Measurements from ENCODE around the gene OR4D1.
"Not testable (repeated sequence)": the region's sequence is repeated elsewhere in the genome, so short reads cannot be mapped to it uniquely, and the experiment has no call there.

Gene OR4D1

GRCh38 chr17:58147930-58148434 is at the start of gene OR4D1:
Gene OR4D1, plus strand, starts transcription at chr17:58148384. Its CDS starts 6,770 bp downstream, at chr17:58155154.
- H3K36me3 ChIP-seq (ENCODE audit: insufficient read depth, low read length): no peaks in the 10 kb centered on the region
- H3K27me3 ChIP-seq (ENCODE audit: insufficient read depth, low read length): peaks cover 31% of the 10 kb centered on the region
- peaks cover 6% of the 10 kb centered on the region for H3K9me3 ChIP-seq (ENCODE audit: low read length)
- no peak within 1 kb of the TSS for H3K4me3 ChIP-seq (ENCODE audit: low read length)
- H3K4me1 ChIP-seq (ENCODE audit: insufficient read depth, low read length): no peaks in the 10 kb centered on the region
- H2AFZ ChIP-seq (ENCODE audit: low read depth, low read length): no peak within 1 kb of the TSS

GRCh38 chr17:58100506-58100905 is 47.7 kb upstream of the OR4D1 start:
- Histone ChIP-seq H3K27me3 (ENCODE audit: insufficient read depth, low read length) (no peaks in the 10 kb centered on the region), H3K9me3 (ENCODE audit: low read length) (no peaks in the 10 kb centered on the region), H3K36me3 (ENCODE audit: insufficient read depth, low read length) (no peaks in the 10 kb centered on the region), H2AFZ (ENCODE audit: low read depth, low read length) (no peak overlapping the region), H3K4me1 (ENCODE audit: insufficient read depth, low read length) (no peaks in the 10 kb centered on the region), H3K4me3 (ENCODE audit: low read length) (no peak overlapping the region)

- H3K27me3 ChIP-seq (ENCODE audit: insufficient read depth, low read length); H3K4me3 ChIP-seq (ENCODE audit: low read length); H3K9me3 ChIP-seq (ENCODE audit: low read length); H3K4me1 ChIP-seq (ENCODE audit: insufficient read depth, low read length); H2AFZ ChIP-seq (ENCODE audit: low read depth, low read length); H3K36me3 ChIP-seq (ENCODE audit: insufficient read depth, low read length): not testable (repeated sequence)
Observed at GRCh38 chr17:58101898-58102297, 46.3 kb upstream of the OR4D1 start.

- H2AFZ ChIP-seq (ENCODE audit: low read depth, low read length): no peak overlapping the region
- H3K27me3 ChIP-seq (ENCODE audit: insufficient read depth, low read length): no peaks in the 10 kb centered on the region
- H3K4me1 ChIP-seq (ENCODE audit: insufficient read depth, low read length): no peaks in the 10 kb centered on the region
- H3K9me3 ChIP-seq (ENCODE audit: low read length): peaks cover 2% of the 10 kb centered on the region
- H3K4me3 ChIP-seq (ENCODE audit: low read length): no peak overlapping the region
- no peaks in the 10 kb centered on the region for H3K36me3 ChIP-seq (ENCODE audit: insufficient read depth, low read length)
Observed at GRCh38 chr17:58105093-58105492, 43.1 kb upstream of the OR4D1 start.

GRCh38 chr17:58107306-58107705 is 40.9 kb upstream of the OR4D1 start:
- Histone ChIP-seq H3K4me1 (ENCODE audit: insufficient read depth, low read length) (no peaks in the 10 kb centered on the region), H3K36me3 (ENCODE audit: insufficient read depth, low read length) (no peaks in the 10 kb centered on the region), H3K9me3 (ENCODE audit: low read length) (peaks cover 2% of the 10 kb centered on the region), H3K4me3 (ENCODE audit: low read length) (no peak overlapping the region), H3K27me3 (ENCODE audit: insufficient read depth, low read length) (no peaks in the 10 kb centered on the region), H2AFZ (ENCODE audit: low read depth, low read length) (no peak overlapping the region)

GRCh38 chr17:58109197-58109596 is 39.0 kb upstream of the OR4D1 start:
- Histone ChIP-seq H3K27me3 (ENCODE audit: insufficient read depth, low read length) (no peaks in the 10 kb centered on the region), H3K36me3 (ENCODE audit: insufficient read depth, low read length) (no peaks in the 10 kb centered on the region), H3K4me1 (ENCODE audit: insufficient read depth, low read length) (no peaks in the 10 kb centered on the region), H3K4me3 (ENCODE audit: low read length) (no peak overlapping the region), H3K9me3 (ENCODE audit: low read length) (peaks cover 2% of the 10 kb centered on the region), H2AFZ (ENCODE audit: low read depth, low read length) (no peak overlapping the region)

GRCh38 chr17:58110012-58110411 is 38.2 kb upstream of the OR4D1 start:
- H3K36me3 ChIP-seq (ENCODE audit: insufficient read depth, low read length): no peaks in the 10 kb centered on the region
- no peak overlapping the region for H2AFZ ChIP-seq (ENCODE audit: low read depth, low read length)
- peaks cover 2% of the 10 kb centered on the region for H3K9me3 ChIP-seq (ENCODE audit: low read length)
- no peak overlapping the region for H3K4me3 ChIP-seq (ENCODE audit: low read length)
- H3K4me1 ChIP-seq (ENCODE audit: insufficient read depth, low read length): no peaks in the 10 kb centered on the region
- peaks cover 7% of the 10 kb centered on the region for H3K27me3 ChIP-seq (ENCODE audit: insufficient read depth, low read length)

GRCh38 chr17:58111676-58112075 is 36.5 kb upstream of the OR4D1 start:
- no peak overlapping the region for H3K4me3 ChIP-seq (ENCODE audit: low read length)
- H2AFZ ChIP-seq (ENCODE audit: low read depth, low read length): no peak overlapping the region
- peaks cover 8% of the 10 kb centered on the region for H3K27me3 ChIP-seq (ENCODE audit: insufficient read depth, low read length)
- H3K9me3 ChIP-seq (ENCODE audit: low read length): peaks cover 2% of the 10 kb centered on the region
- no peaks in the 10 kb centered on the region for H3K36me3 ChIP-seq (ENCODE audit: insufficient read depth, low read length)
- H3K4me1 ChIP-seq (ENCODE audit: insufficient read depth, low read length): no peaks in the 10 kb centered on the region

GRCh38 chr17:58112970-58113631 is 35.1 kb upstream of the OR4D1 start:
- H2AFZ ChIP-seq (ENCODE audit: low read depth, low read length): no peak overlapping the region

GRCh38 chr17:58113947-58114346 is 34.2 kb upstream of the OR4D1 start:
- H3K4me3 ChIP-seq (ENCODE audit: low read length): no peak overlapping the region
- H3K36me3 ChIP-seq (ENCODE audit: insufficient read depth, low read length): no peaks in the 10 kb centered on the region
- peaks cover 8% of the 10 kb centered on the region for H3K27me3 ChIP-seq (ENCODE audit: insufficient read depth, low read length)
- no peaks in the 10 kb centered on the region for H3K4me1 ChIP-seq (ENCODE audit: insufficient read depth, low read length)
- no peak overlapping the region for H2AFZ ChIP-seq (ENCODE audit: low read depth, low read length)
- H3K9me3 ChIP-seq (ENCODE audit: low read length): no peaks in the 10 kb centered on the region

More at GRCh38 chr17:58112970-58113631, 35.1 kb upstream of the OR4D1 start:
- H3K27me3 ChIP-seq (ENCODE audit: insufficient read depth, low read length): peaks cover 8% of the 10 kb centered on the region
- no peak overlapping the region for H3K4me3 ChIP-seq (ENCODE audit: low read length)
- H3K4me1 ChIP-seq (ENCODE audit: insufficient read depth, low read length): no peaks in the 10 kb centered on the region
- no peaks in the 10 kb centered on the region for H3K9me3 ChIP-seq (ENCODE audit: low read length)
- H3K36me3 ChIP-seq (ENCODE audit: insufficient read depth, low read length): no peaks in the 10 kb centered on the region

- Histone ChIP-seq H2AFZ (ENCODE audit: low read depth, low read length) (no peak overlapping the region), H3K4me3 (ENCODE audit: low read length) (no peak overlapping the region), H3K4me1 (ENCODE audit: insufficient read depth, low read length) (no peaks in the 10 kb centered on the region), H3K27me3 (ENCODE audit: insufficient read depth, low read length) (peaks cover 10% of the 10 kb centered on the region), H3K36me3 (ENCODE audit: insufficient read depth, low read length) (no peaks in the 10 kb centered on the region), H3K9me3 (ENCODE audit: low read length) (no peaks in the 10 kb centered on the region)
Observed at GRCh38 chr17:58117382-58117781, 30.8 kb upstream of the OR4D1 start.

- Histone ChIP-seq H3K4me3 (ENCODE audit: low read length) (no peak overlapping the region), H2AFZ (ENCODE audit: low read depth, low read length) (no peak overlapping the region), H3K27me3 (ENCODE audit: insufficient read depth, low read length) (peaks cover 11% of the 10 kb centered on the region), H3K36me3 (ENCODE audit: insufficient read depth, low read length) (no peaks in the 10 kb centered on the region), H3K9me3 (ENCODE audit: low read length) (no peaks in the 10 kb centered on the region), H3K4me1 (ENCODE audit: insufficient read depth, low read length) (no peaks in the 10 kb centered on the region)
Observed at GRCh38 chr17:58119491-58119890, 28.7 kb upstream of the OR4D1 start.

GRCh38 chr17:58120195-58120822 is 27.9 kb upstream of the OR4D1 start:
- H3K27me3 ChIP-seq (ENCODE audit: insufficient read depth, low read length): peaks cover 5% of the 10 kb centered on the region
- no peaks in the 10 kb centered on the region for H3K36me3 ChIP-seq (ENCODE audit: insufficient read depth, low read length)
- no peaks in the 10 kb centered on the region for H3K4me1 ChIP-seq (ENCODE audit: insufficient read depth, low read length)
- no peak overlapping the region for H2AFZ ChIP-seq (ENCODE audit: low read depth, low read length)
- H3K4me3 ChIP-seq (ENCODE audit: low read length): no peak overlapping the region
- H3K9me3 ChIP-seq (ENCODE audit: low read length): no peaks in the 10 kb centered on the region

Measured in neuron (in vitro differentiated cells).